K562 (cell line): Measurements from ENCODE around the gene SPDEF. TPM values are rescaled to one million over a fixed set of nuclear protein-coding genes. Genes with fewer than 3 reads are reported as not detected.

ENCODE experiments used
- ARID1B ChIP-seq: fragments of 450-650 bp; IDR thresholded peaks from 2 replicates; pipeline ENCODE4 v1.6.1; 2016; ENCODE audit warnings: antibody characterized with exemption, mild to moderate bottlenecking, inconsistent platforms
- CHAMP1 ChIP-seq: fragments of 450-650 bp; IDR thresholded peaks from 2 replicates; pipeline ENCODE4 v1.6.1; 2016; ENCODE audit warnings: mild to moderate bottlenecking
- CHD4 ChIP-seq: fragments of 200-600 bp; sonication (generic); IDR thresholded peaks from 3 replicates; pipeline ENCODE4 v1.6.1; 2012; ENCODE audit warnings: low read depth, mild to moderate bottlenecking, mixed read lengths, low read length, inconsistent platforms; ENCODE audit not compliant: insufficient read depth, insufficient replicate concordance, poor library complexity, severe bottlenecking
- DPF2 ChIP-seq: fragments of 450-650 bp; IDR thresholded peaks from 2 replicates; pipeline ENCODE4 v1.6.1; 2016
- ETS2 ChIP-seq: IDR thresholded peaks from 2 replicates; pipeline ENCODE4 v1.6.1; 2016; ENCODE audit warnings: borderline replicate concordance, missing genetic modification characterization, mild to moderate bottlenecking, moderate library complexity, missing compliant biosample characterization; ENCODE audit not compliant: poor library complexity, severe bottlenecking
- HDAC8 ChIP-seq: fragments of 450-650 bp; IDR thresholded peaks from 2 replicates; pipeline ENCODE4 v1.6.1; 2016; ENCODE audit warnings: mild to moderate bottlenecking, missing genetic modification characterization, moderate library complexity, missing compliant biosample characterization
- KLF6 ChIP-seq: fragments of 250-450 bp; sonication (Bioruptor Pico); IDR thresholded peaks from 2 replicates; pipeline ENCODE4 v1.4.0; 2020; ENCODE audit warnings: mild to moderate bottlenecking, moderate library complexity, borderline replicate concordance
- MEF2D ChIP-seq: conservative IDR thresholded peaks from 2 replicates; pipeline ENCODE4 v1.6.1; 2016; ENCODE audit warnings: low read depth, missing genetic modification characterization, missing compliant biosample characterization
- MTA1 ChIP-seq: fragments of 450-650 bp; IDR thresholded peaks from 2 replicates; pipeline ENCODE4 v1.6.1; 2017; ENCODE audit warnings: borderline replicate concordance
- NCOA1 ChIP-seq: fragments of 450-650 bp; IDR thresholded peaks from 2 replicates; pipeline ENCODE4 v1.6.1; 2016; ENCODE audit warnings: low read depth
- NCOR1 ChIP-seq: fragments of 450-650 bp; IDR thresholded peaks from 2 replicates; pipeline ENCODE4 v1.6.1; 2016; ENCODE audit warnings: mild to moderate bottlenecking, moderate library complexity
- SMARCA4 ChIP-seq: fragments of 450-650 bp; IDR thresholded peaks from 2 replicates; pipeline ENCODE4 v1.6.1; 2016
- TAF1 ChIP-seq: IDR thresholded peaks from 2 replicates; pipeline ENCODE4 v1.6.1; 2011; ENCODE audit warnings: mild to moderate bottlenecking, low read length, moderate library complexity; ENCODE audit not compliant: insufficient read depth, control insufficient read depth, severe bottlenecking; ENCODE audit errors: extremely low read depth
- TEAD1 ChIP-seq, 2 experiments: fragments of 450-650 bp in 1 of 2; sonication (generic) in 1 of 2; formaldehyde crosslinking; IDR thresholded peaks; 2 replicates each; pipeline versions ENCODE4 v1.4.0 to v1.8.0; 2020 to 2022; ENCODE audit warnings: mild to moderate bottlenecking in 2 of 2, missing genetic modification reagents in 1 of 2
- TRIM28 ChIP-seq: fragments of 450-650 bp; IDR thresholded peaks from 2 replicates; pipeline ENCODE4 v1.6.1; 2017
- USF1 ChIP-seq: sonication (generic); formaldehyde crosslinking; IDR thresholded peaks from 2 replicates; pipeline ENCODE4 v1.9.0; 2022; ENCODE audit warnings: mild to moderate bottlenecking, missing genetic modification reagents
- ZNF449 ChIP-seq: fragments of 250-450 bp; sonication (Bioruptor Pico); IDR thresholded peaks from 2 replicates; pipeline ENCODE4 v1.8.0; 2022; ENCODE audit warnings: moderate library complexity, mild to moderate bottlenecking, inconsistent platforms
- ZNF592 ChIP-seq: fragments of 450-650 bp; IDR thresholded peaks from 2 replicates; pipeline ENCODE4 v1.6.1; 2017; ENCODE audit warnings: antibody characterized with exemption, mild to moderate bottlenecking
- polyA plus RNA-seq, 8 experiments: library from polyadenylated mRNA; depleted of rRNA in 4 of 8; stranded (reverse) in 5 of 8; unstranded in 3 of 8; fragments of >200 nt; fragmentation: Nextera tagmentation in 2 of 8; fragmentation: Illumina TruSeq in 1 of 8; extraction: Ambion mirVana in 2 of 8; extraction: Trizol in 1 of 8; gene quantifications; 2 replicates each; pipeline versions ENCODE4 v1.2.1 to v1.2.3, GENCODE V29; 2011 to 2014; ENCODE audit warnings: inconsistent platforms in 1 of 8, missing spikeins in 1 of 8
- total RNA-seq, 7 experiments: library from RNA; depleted of rRNA in 6 of 7; stranded (reverse); fragments of >200 nt in 6 of 7; fragmentation: Illumina TruSeq in 2 of 7; extraction: Trizol in 2 of 7; gene quantifications; 2 replicates each; pipeline versions ENCODE4 v1.2.1 to v1.2.3, GENCODE V29; 2011 to 2021; ENCODE audit warnings: low replicate concordance in 1 of 7

SPDEF gene
- total and polyA plus RNA-seq, 9 of the 15 experiments (the other 6 are each of a cell fraction or from before 2014, with no cell fraction given), result 0.04 to 0.12 (median 0.11) TPM; not detected in 5

GRCh38 chr6:34491091-34491430, 65.1 kb downstream of the SPDEF start (continued):
- no peak for TF ChIP-seq CHAMP1
- no peak for TF ChIP-seq NCOA1
- no peak for TF ChIP-seq KLF6 (CRISPR knock-in tag)
- TF ChIP-seq ZNF592, result peak; percentile 98
- no peak for TF ChIP-seq MTA1
- TF ChIP-seq ARID1B, result 0 out of 2 replicates have a peak, but pooled peaks have one; percentile 37
- TF ChIP-seq SMARCA4, result peak; percentile 65; the same call in 1 of the 2 replicates
- no peak for TF ChIP-seq TRIM28
- no peak for TF ChIP-seq ZNF449 (CRISPR knock-in tag)
- no peak for TF ChIP-seq ETS2 (tag)
- TF ChIP-seq CHD4, result no peak
- 0 out of 2 replicates have a peak, but pooled peaks have one; percentile 47 for TF ChIP-seq HDAC8 (tag)
- TF ChIP-seq TEAD1 (CRISPR knock-in tag; IDR thresholded peaks at IDR 0.05), result peak; percentile 9 to 28; a peak in 1 of 4 replicates
- TF ChIP-seq MEF2D, result no peak
- TF ChIP-seq DPF2, result peak; percentile 60; the same call in 1 of the 2 replicates
- no peak for TF ChIP-seq USF1 (CRISPR knock-in tag)
- no peak for TF ChIP-seq NCOR1
- TF ChIP-seq TAF1, result peak; percentile 44
